ENCODE data around the gene ZDHHC22. TPM values are rescaled to one million over a fixed set of nuclear protein-coding genes. Genes with fewer than 3 reads are reported as not detected.

ZDHHC22 gene
- total RNA-seq, 1 donor from 2014 or later, result not detected

GRCh38 chr14:77133720-77134338 is 7.8 kb downstream of the ZDHHC22 start:
- ATAC-seq (ENCODE audit: poor library complexity) (peak; percentile 82), DNase-seq (peak; percentile 54)
- intact Hi-C loops (cut with DNase I), result no loop called here

- ATAC-seq (ENCODE audit: poor library complexity), result no peak
- intact Hi-C loops (cut with DNase I), result no loop called here
- no peak for DNase-seq
Measured at GRCh38 chr14:77131871-77132486, 9.6 kb downstream of the ZDHHC22 start.

GRCh38 chr14:77131206-77131605 is 10.4 kb downstream of the ZDHHC22 start:
- no peak for ATAC-seq (ENCODE audit: poor library complexity)
- intact Hi-C loops (cut with DNase I), result no loop called here
- no peak for DNase-seq

GRCh38 chr14:77130386-77130785 is 11.2 kb downstream of the ZDHHC22 start:
- DNase-seq (no peak), ATAC-seq (ENCODE audit: poor library complexity) (no peak)
- intact Hi-C loops (cut with DNase I), result no loop called here

- intact Hi-C loops (cut with DNase I), result no loop called here
- DNase-seq (no peak), ATAC-seq (ENCODE audit: poor library complexity) (no peak)
Measured at GRCh38 chr14:77128414-77128891, 13.1 kb downstream of the ZDHHC22 start.

GRCh38 chr14:77126461-77126990 is 15.1 kb downstream of the ZDHHC22 start:
- no peak for DNase-seq
- intact Hi-C loops (cut with DNase I), result no loop called here

GRCh38 chr14:77125823-77126325 is 15.7 kb downstream of the ZDHHC22 start:
- intact Hi-C loops (cut with DNase I), result no loop called here
- ATAC-seq (ENCODE audit: poor library complexity) (no peak), DNase-seq (no peak)

More at GRCh38 chr14:77126461-77126990, 15.1 kb downstream of the ZDHHC22 start:
- ATAC-seq (ENCODE audit: poor library complexity), result no peak

- ATAC-seq (ENCODE audit: poor library complexity) (no peak), DNase-seq (no peak)
- intact Hi-C loops (cut with DNase I), result no loop called here
Measured at GRCh38 chr14:77125281-77125801, 16.2 kb downstream of the ZDHHC22 start.

GRCh38 chr14:77124345-77125280 is 17.0 kb downstream of the ZDHHC22 start:
- DNase-seq (peak; percentile 68), ATAC-seq (ENCODE audit: poor library complexity) (peak; percentile 83)
- intact Hi-C loops (cut with DNase I), result no loop called here

GRCh38 chr14:77123381-77124325 is 17.9 kb downstream of the ZDHHC22 start:
- ATAC-seq (ENCODE audit: poor library complexity) (peak; percentile 69), DNase-seq (peak; percentile 69)
- intact Hi-C loops (cut with DNase I), result no loop called here

- no peak for DNase-seq
- intact Hi-C loops (cut with DNase I), result no loop called here
Measured at GRCh38 chr14:77122526-77123125, 19.0 kb downstream of the ZDHHC22 start.

GRCh38 chr14:77120771-77121743 is 20.5 kb downstream of the ZDHHC22 start:
- intact Hi-C loops (cut with DNase I), result no loop called here
- DNase-seq (no peak), ATAC-seq (ENCODE audit: poor library complexity) (peak; percentile 58)

More at GRCh38 chr14:77122526-77123125, 19.0 kb downstream of the ZDHHC22 start:
- no peak for ATAC-seq (ENCODE audit: poor library complexity)

- no peak for ATAC-seq (ENCODE audit: poor library complexity)
- intact Hi-C loops (cut with DNase I), result no loop called here
- DNase-seq, result no peak
Measured at GRCh38 chr14:77119851-77120250, 21.7 kb downstream of the ZDHHC22 start.

- intact Hi-C loops (cut with DNase I), result no loop called here
- ATAC-seq (ENCODE audit: poor library complexity), result no peak
- no peak for DNase-seq
Measured at GRCh38 chr14:77116172-77116817, 25.3 kb downstream of the ZDHHC22 start.

GRCh38 chr14:77114609-77115008 is 27.0 kb downstream of the ZDHHC22 start:
- no peak for ATAC-seq (ENCODE audit: poor library complexity)
- intact Hi-C loops (cut with DNase I), result no loop called here
- DNase-seq, result no peak

GRCh38 chr14:77113644-77114043 is 27.9 kb downstream of the ZDHHC22 start:
- intact Hi-C loops (cut with DNase I), result no loop called here
- DNase-seq (peak; percentile 74), ATAC-seq (ENCODE audit: poor library complexity) (peak; percentile 94)
